ENCODE results near the gene CREB5.
A peak's percentile ranks its signal among the peaks of the same experiment; 100 is the strongest.

CREB5 gene

DNA sequence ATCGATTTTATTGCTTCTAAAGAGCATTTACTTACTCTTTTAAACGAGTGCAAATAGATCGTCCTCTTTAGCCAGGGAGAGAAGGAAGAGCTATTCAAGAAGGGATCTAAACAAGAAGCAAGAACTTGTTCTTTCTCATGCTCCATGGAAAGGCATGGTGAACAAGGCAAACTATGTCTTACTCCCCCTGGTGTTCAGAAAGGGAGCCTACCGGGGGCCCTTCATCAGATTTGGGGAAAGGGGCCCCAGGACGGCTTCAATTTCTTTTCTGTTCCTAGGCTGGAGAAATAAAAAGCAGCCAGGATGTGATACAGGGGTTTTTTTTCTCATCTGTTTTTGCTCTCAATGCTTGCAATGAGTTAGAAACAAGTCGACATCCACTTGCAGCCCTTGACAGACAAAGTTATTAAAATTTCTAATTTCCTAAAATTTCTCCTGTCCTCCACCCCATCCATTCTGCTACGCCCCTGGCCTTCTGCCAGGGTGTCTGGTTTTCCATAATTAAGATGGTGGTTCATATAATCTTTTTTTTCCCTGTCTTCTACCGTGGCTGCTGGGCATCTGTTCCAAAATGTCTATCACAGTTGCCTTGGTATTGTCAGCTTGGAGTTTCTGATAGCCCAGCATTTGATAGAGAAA is 214.4 kb downstream of the CREB5 start:
- Histone ChIP-seq H3K9me3 (no peaks in the 10 kb centered on the region), H3K36me3 (replicated peaks) (no peaks in the 10 kb centered on the region), H3K4me3 (no peak overlapping the region), H3K4me1 (no peaks in the 10 kb centered on the region), H3K27me3 (ENCODE audit: low read depth) (peaks cover 16% of the 10 kb centered on the region)
- in situ Hi-C loops (cut with MboI; ENCODE audit: low sequenced_read_pairs) = no loop called here
- DNase-seq (ENCODE audit: low spot score in 2 of 2) = peak; percentile 58 to 61

DNA sequence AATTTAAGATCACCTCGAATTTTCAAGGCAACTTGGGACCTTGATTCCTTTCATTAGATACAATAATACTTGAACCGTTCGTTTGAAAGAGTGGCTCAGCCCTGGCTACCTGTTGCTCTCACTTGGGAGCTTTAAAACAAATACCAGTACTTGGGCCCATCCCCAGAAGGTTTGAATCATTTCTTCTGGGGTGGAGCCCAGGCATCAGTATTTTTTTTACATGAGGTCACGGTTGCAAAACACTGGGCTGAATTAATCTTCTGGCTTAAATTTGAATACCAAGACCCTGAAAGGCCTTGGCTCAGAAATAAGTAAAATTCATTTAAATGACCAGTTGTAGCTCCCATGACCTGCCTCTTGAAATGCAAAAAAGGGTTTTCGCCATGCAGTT is 214.9 kb downstream of the CREB5 start:
- Histone ChIP-seq H3K9me3 (no peaks in the 10 kb centered on the region), H3K4me1 (no peaks in the 10 kb centered on the region), H3K27me3 (ENCODE audit: low read depth) (peaks cover 20% of the 10 kb centered on the region), H3K36me3 (replicated peaks) (no peaks in the 10 kb centered on the region), H3K4me3 (no peak overlapping the region)
- in situ Hi-C loops (cut with MboI; ENCODE audit: low sequenced_read_pairs) = no loop called here
- DNase-seq (ENCODE audit: low spot score in 2 of 2) = no peak

DNA sequence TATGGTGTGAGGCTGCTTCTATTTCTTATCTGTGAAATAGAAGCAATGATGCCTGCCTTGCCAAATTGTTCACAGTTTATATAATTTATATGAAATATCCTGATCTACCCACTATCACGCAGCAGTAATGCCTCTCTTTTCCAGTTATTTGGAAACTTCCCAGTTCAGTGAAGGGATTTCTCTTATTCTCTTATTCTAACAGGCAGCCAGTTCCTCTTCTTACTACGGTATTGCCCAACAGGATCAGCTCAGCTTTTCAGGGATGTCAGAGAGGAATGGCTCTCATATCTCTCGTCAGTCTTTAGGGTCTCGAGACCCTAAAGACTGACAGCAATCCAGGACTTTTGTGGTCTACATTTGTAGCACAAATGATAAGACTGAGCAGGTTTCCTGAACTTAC is 215.6 kb downstream of the CREB5 start:
- no peak for DNase-seq (ENCODE audit: low spot score in 2 of 2)
- no peaks in the 10 kb centered on the region for H3K9me3 ChIP-seq
- no peak overlapping the region for H3K4me3 ChIP-seq
- in situ Hi-C loops (cut with MboI; ENCODE audit: low sequenced_read_pairs) = no loop called here
- peaks cover 26% of the 10 kb centered on the region for H3K27me3 ChIP-seq (ENCODE audit: low read depth)
- H3K36me3 ChIP-seq (replicated peaks) = no peaks in the 10 kb centered on the region
- no peaks in the 10 kb centered on the region for H3K4me1 ChIP-seq

DNA sequence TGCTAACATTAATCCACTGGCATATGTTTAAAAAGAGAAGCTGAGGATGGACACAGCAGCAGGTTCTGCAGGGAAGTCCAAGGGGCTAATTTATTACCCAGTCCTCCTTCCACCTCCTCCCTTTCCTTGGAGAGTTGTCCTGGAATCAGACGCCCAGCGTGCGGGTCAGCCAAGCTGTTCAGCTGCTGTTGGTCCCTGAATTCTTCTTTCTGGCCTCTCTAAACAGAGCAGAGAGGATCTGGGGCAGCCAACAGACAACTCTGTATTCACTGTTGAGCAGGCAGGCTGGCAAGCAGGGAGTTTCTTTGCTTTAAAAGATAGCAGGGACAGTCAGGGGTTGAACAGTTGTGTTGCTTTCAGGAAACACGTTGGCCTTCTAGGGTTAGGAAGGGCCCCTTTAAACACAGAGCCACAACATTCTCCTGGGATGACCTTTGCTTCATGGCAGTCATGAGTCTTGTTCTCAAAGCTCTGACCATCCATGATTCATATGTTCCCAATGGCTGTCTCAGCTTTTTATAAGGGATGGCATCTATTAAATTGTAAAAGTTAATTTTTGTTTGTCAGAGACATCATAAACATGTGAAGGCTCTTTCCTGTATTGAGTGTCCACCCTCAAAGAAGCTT is 217.0 kb downstream of the CREB5 start:
- no peaks in the 10 kb centered on the region for H3K4me1 ChIP-seq
- in situ Hi-C loops (cut with MboI; ENCODE audit: low sequenced_read_pairs) = no loop called here
- peaks cover 33% of the 10 kb centered on the region for H3K27me3 ChIP-seq (ENCODE audit: low read depth)
- no peaks in the 10 kb centered on the region for H3K36me3 ChIP-seq (replicated peaks)
- DNase-seq (ENCODE audit: low spot score in 2 of 2) = no peak
- no peak overlapping the region for H3K4me3 ChIP-seq
- no peaks in the 10 kb centered on the region for H3K9me3 ChIP-seq

DNA sequence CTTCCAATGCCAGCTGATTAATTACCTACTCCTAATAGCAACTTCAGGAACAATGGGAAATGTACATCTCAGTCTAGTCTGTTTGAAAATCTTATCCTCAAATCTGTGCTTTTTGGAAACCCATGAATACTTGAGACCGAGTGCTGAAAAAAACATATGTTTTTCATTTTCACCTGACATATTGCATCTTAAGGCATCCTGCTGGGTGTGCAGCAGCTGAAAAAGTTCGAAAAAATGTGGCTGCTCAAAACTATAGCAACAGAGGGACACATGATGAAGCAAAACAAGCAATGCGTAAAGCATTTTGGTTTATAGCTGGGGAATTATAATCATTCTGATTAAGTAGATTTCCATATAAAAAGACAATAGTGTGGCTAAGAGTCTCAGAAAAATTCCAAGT is 218.0 kb downstream of the CREB5 start:
- no peak for DNase-seq (ENCODE audit: low spot score in 2 of 2)
- H3K36me3 ChIP-seq (replicated peaks) = no peaks in the 10 kb centered on the region
- in situ Hi-C loops (cut with MboI; ENCODE audit: low sequenced_read_pairs) = no loop called here
- peaks cover 41% of the 10 kb centered on the region for H3K27me3 ChIP-seq (ENCODE audit: low read depth)
- no peak overlapping the region for H3K4me3 ChIP-seq
- H3K9me3 ChIP-seq = no peaks in the 10 kb centered on the region
- no peaks in the 10 kb centered on the region for H3K4me1 ChIP-seq

DNA sequence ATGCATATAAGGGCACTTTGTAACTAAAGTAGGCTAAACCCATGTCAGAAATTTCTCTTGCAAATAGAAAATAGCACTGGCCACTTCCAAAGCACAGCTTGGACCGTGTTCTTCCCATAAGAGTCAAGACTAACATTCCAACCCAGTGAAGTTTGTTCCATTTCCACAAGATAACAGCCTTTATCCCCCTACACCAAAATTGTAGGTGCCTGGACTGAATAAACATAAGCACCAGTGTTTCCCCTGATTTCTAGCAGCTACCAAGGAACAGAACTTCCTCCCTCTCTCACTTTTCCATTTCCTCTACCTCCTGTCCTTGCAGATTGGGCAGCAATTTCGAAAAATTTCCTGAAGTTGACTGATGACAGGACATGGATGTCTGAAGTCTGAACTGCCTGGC is 219.7 kb downstream of the CREB5 start:
- H3K9me3 ChIP-seq = no peaks in the 10 kb centered on the region
- H3K36me3 ChIP-seq (replicated peaks) = no peaks in the 10 kb centered on the region
- no peak overlapping the region for H3K4me3 ChIP-seq
- in situ Hi-C loops (cut with MboI; ENCODE audit: low sequenced_read_pairs) = no loop called here
- no peaks in the 10 kb centered on the region for H3K4me1 ChIP-seq
- H3K27me3 ChIP-seq (ENCODE audit: low read depth) = peaks cover 44% of the 10 kb centered on the region
- DNase-seq (ENCODE audit: low spot score in 2 of 2) = no peak

DNA sequence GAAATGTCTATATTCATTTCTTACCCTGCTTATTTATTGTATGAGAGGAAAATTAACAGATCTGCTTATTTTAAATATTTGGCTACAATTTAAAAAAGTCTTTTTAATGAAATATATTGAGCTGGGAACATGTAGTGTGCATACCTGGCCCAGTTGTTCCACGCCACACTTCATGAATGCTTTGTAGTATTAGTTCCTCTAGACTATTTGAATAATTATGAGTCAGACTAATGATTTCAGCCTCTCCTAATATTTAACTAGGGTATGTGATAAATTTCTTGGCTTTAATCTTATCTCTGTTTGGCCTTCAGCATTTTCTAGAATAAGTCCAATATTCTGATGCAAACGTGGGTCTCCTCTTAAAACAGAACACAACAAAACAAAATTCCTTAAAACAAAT is 226.6 kb downstream of the CREB5 start:
- in situ Hi-C loops (cut with MboI; ENCODE audit: low sequenced_read_pairs) = no loop called here
- no peak overlapping the region for H3K4me3 ChIP-seq
- H3K9me3 ChIP-seq = no peaks in the 10 kb centered on the region
- H3K36me3 ChIP-seq (replicated peaks) = no peaks in the 10 kb centered on the region
- DNase-seq (ENCODE audit: low spot score in 2 of 2) = no peak
- peaks cover 19% of the 10 kb centered on the region for H3K27me3 ChIP-seq (ENCODE audit: low read depth)
- no peaks in the 10 kb centered on the region; the same call in 1 of the 2 replicates for H3K4me1 ChIP-seq

DNA sequence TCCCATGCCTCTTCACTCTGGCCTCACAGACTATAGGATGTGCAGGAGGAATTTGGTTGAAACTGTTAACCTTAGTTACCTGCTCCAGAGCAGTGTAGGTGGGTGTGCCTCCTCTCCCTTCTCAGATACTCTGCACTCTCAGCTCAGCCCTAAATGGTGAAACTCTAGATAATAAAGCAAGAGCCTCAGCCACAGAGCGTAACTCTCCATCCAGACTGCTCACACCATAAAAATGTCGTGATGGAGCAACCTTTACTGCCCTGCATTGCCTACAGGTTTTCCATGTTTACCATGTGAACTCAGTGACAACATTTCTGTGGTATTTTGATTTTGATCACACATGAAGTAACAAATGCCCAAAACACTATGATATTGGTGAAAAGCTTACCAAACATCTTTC is 227.7 kb downstream of the CREB5 start:
- Histone ChIP-seq H3K27me3 (ENCODE audit: low read depth) (peaks cover 13% of the 10 kb centered on the region), H3K9me3 (no peaks in the 10 kb centered on the region), H3K36me3 (replicated peaks) (no peaks in the 10 kb centered on the region), H3K4me3 (no peak overlapping the region), H3K4me1 (no peaks in the 10 kb centered on the region; the same call in 1 of the 2 replicates)
- in situ Hi-C loops (cut with MboI; ENCODE audit: low sequenced_read_pairs) = no loop called here
- no peak for DNase-seq (ENCODE audit: low spot score in 2 of 2)

DNA sequence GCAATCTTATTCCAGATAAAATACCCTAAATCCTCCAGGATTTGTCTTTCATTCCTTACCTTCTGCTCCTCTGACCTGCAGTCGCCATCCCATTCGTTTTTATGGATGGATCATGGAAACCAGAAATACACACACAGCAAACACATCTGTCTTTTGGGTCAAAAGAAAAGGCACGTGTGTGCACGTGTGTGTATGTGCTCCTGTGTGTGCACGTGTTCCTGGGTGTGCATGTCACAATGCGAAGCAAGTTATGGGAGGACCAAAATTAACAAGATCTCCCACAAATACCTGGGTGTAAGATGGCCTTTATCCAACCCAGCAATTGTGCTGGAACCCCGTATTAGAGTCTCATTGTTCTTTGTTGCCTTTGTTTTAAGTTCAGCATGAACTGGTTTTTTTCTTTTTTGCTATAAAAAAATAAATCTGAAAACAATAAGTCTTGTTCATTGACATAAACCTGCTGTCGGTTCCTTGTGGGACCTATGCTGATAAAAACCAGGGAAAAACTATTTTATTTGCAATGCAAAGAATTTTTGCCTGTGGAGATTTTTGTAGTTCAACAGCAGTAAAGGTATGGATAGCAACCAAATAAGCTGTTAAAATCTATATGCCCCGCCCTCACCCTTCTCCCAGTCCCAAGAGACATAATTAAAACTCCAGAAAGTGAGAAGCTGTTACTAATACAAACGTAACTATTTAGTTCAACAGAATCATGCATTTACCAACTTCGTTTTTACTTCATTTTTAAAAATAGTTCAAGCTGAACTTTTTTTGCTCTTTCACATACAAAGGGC is 229.6 kb downstream of the CREB5 start:
- H3K4me1 ChIP-seq = no peaks in the 10 kb centered on the region; the same call in 1 of the 2 replicates
- H3K9me3 ChIP-seq = no peaks in the 10 kb centered on the region
- H3K4me3 ChIP-seq = no peak overlapping the region
- H3K36me3 ChIP-seq (replicated peaks) = no peaks in the 10 kb centered on the region
- H3K27me3 ChIP-seq (ENCODE audit: low read depth) = peaks cover 9% of the 10 kb centered on the region; the same call in 1 of the 2 replicates
- DNase-seq (ENCODE audit: low spot score in 2 of 2) = no peak
- in situ Hi-C loops (cut with MboI; ENCODE audit: low sequenced_read_pairs) = no loop called here

DNA sequence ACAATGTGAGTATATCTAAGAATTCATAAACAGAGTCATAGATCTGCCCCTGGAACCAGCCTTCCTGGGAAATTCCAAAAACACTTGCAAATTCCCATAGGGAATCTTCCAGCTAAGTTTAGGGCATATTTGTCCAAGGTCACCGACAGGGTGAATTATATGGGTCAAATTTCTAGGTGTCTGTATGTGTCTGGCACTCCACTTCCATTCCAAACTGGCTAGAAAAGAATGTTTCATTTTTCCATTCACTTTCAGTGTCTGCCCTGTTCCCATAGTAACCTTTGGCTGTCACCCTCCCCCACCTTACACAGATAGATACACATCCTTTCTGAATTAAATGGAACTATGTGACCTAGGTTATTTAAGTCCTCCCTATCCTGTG is 230.9 kb downstream of the CREB5 start:
- in situ Hi-C loops (cut with MboI; ENCODE audit: low sequenced_read_pairs) = no loop called here
- no peaks in the 10 kb centered on the region; the same call in 1 of the 2 replicates for H3K4me1 ChIP-seq
- no peaks in the 10 kb centered on the region for H3K36me3 ChIP-seq (replicated peaks)
- H3K9me3 ChIP-seq = no peaks in the 10 kb centered on the region
- H3K27me3 ChIP-seq (ENCODE audit: low read depth) = peaks cover 7% of the 10 kb centered on the region; the same call in 1 of the 2 replicates
- peak; percentile 19 to 25 for DNase-seq (ENCODE audit: low spot score in 2 of 2)
- H3K4me3 ChIP-seq = no peak overlapping the region

DNA sequence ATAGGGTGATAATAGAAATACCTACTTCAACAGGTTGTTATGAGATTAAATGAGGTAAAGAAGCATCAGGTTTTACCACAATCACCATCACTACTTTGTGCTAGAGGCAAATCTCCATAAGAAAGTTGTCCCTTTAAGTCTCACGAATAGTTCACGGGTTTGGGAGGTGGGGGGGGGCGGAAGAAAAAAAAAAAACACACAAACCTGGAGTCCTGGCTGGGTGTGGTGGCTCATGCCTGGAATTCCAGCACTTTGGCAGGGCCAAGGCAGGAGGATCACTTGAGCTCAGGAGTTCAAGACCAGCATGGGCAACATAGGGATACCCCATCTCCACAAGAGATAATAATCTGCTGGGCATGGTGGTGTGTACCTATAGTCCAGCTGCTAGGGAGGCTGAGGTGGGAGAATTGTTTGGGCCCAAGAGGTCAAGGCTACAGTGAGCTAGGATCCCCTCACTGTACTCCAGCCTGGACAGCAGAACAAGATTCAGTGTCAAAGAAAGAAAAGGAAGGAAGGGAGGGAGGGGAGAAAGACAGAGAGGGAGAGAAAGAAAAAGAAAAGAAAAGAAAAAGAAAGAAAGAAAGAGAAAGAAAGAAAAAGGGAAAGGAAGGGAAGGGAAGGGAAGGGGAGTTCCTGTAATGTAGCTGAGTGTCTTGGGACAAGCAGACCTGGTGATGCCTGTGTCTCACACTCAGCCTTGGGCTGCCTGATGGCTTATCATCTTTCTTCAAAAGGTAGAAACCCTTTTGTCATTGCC is 231.4 kb downstream of the CREB5 start:
- no peak for DNase-seq (ENCODE audit: low spot score in 2 of 2)
- Histone ChIP-seq H3K9me3 (no peaks in the 10 kb centered on the region), H3K36me3 (replicated peaks) (no peaks in the 10 kb centered on the region), H3K27me3 (ENCODE audit: low read depth) (peaks cover 5% of the 10 kb centered on the region; the same call in 1 of the 2 replicates), H3K4me1 (no peaks in the 10 kb centered on the region; the same call in 1 of the 2 replicates), H3K4me3 (no peak overlapping the region)
- in situ Hi-C loops (cut with MboI; ENCODE audit: low sequenced_read_pairs) = no loop called here

DNA sequence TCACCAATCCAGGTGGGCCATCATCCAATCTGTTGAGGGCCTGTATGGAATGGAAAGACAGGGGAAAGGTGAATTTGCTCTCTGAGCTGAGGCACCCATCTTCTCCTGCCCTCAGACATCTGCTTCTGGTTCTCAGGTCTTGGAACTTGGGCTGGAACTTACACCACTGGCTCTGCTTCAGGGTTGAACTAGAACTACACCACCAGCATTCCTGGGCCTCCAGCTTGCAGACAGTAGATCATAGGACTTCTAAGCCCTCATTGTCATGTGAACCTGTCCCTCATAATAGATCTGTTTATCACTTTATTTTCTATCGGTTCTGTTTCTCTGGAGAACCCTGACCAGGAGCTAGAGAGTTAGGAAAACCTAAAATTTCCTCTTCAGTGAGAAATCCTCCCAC is 233.5 kb downstream of the CREB5 start:
- DNase-seq (ENCODE audit: low spot score in 2 of 2) = no peak
- H3K36me3 ChIP-seq (replicated peaks) = no peaks in the 10 kb centered on the region
- in situ Hi-C loops (cut with MboI; ENCODE audit: low sequenced_read_pairs) = no loop called here
- no peak overlapping the region for H3K4me3 ChIP-seq
- H3K4me1 ChIP-seq = no peaks in the 10 kb centered on the region; the same call in 1 of the 2 replicates
- peaks cover 7% of the 10 kb centered on the region; the same call in 1 of the 2 replicates for H3K27me3 ChIP-seq (ENCODE audit: low read depth)
- no peaks in the 10 kb centered on the region for H3K9me3 ChIP-seq

DNA sequence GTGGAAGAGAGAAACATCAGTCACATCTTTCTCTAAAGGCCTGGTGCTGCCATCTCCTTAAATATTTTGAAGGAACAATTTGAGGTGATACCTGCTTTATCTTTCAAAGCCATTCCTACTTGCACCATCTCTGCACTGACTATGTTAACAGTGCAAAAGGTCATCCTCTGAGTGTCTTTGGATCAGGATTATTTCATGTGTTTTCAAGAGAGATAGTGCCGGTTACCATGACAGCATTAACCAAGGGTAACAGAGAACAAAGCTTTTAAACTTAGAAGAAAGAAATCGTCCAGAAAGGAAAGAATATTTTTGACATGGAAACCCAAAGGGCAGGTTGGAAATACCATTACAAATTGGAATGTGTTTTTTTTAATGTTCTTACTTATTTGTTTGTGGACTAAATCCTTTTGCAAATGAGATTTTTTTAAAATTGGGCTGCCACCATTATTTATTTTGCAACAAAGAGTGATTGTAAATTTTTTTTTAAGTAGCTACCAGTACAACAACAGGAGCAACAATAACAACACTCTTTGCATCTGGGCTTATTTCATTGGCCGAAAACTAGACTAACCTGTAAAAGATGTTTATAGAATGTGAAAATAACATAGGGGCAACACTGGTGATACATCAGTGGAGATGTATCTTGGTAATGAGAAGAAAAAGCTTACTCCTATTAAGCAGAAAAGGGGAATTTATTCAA is 234.2 kb downstream of the CREB5 start:
- H3K4me3 ChIP-seq = no peak overlapping the region
- no peaks in the 10 kb centered on the region for H3K9me3 ChIP-seq
- DNase-seq (ENCODE audit: low spot score in 2 of 2) = no peak
- peaks cover 7% of the 10 kb centered on the region; the same call in 1 of the 2 replicates for H3K27me3 ChIP-seq (ENCODE audit: low read depth)
- in situ Hi-C loops (cut with MboI; ENCODE audit: low sequenced_read_pairs) = no loop called here
- no peaks in the 10 kb centered on the region for H3K36me3 ChIP-seq (replicated peaks)
- no peaks in the 10 kb centered on the region; the same call in 1 of the 2 replicates for H3K4me1 ChIP-seq
